GM19468 (cell line): ENCODE data around the gene WDR1.

Experiments used
- ATAC-seq: cut with Tn5 transposase; IDR thresholded peaks from one replicate; pipeline ENCODE4 v1.9.1; 2021; ENCODE audit warnings: mild to moderate bottlenecking, moderate library complexity, moderate number of reproducible peaks; ENCODE audit not compliant: unreplicated experiment; ENCODE audit errors: extremely low read depth

Gene WDR1

GRCh38 chr4:10102474-10103332 lies 13.9 kb downstream of the WDR1 start:
- no peak for ATAC-seq

GRCh38 chr4:10101671-10102473 lies 14.7 kb downstream of the WDR1 start:
- ATAC-seq, result no peak

GRCh38 chr4:10100734-10101216 lies 15.8 kb downstream of the WDR1 start:
- ATAC-seq, result no peak

- ATAC-seq, result no peak
Measured at GRCh38 chr4:10099499-10100325, 16.9 kb downstream of the WDR1 start.

- ATAC-seq, result no peak
Measured at GRCh38 chr4:10098780-10099160, 17.8 kb downstream of the WDR1 start.

- ATAC-seq, result no peak
Measured at GRCh38 chr4:10097906-10098779, 18.5 kb downstream of the WDR1 start.

GRCh38 chr4:10096978-10097335 lies 19.6 kb downstream of the WDR1 start:
- no peak for ATAC-seq

GRCh38 chr4:10096201-10096977 lies 20.2 kb downstream of the WDR1 start:
- ATAC-seq, result peak; percentile 64

GRCh38 chr4:10095296-10095991 lies 21.2 kb downstream of the WDR1 start:
- no peak for ATAC-seq

GRCh38 chr4:10094841-10095240 lies 21.8 kb downstream of the WDR1 start:
- ATAC-seq, result no peak

- ATAC-seq, result no peak
Measured at GRCh38 chr4:10093801-10094552, 22.6 kb downstream of the WDR1 start.

GRCh38 chr4:10093271-10093621 lies 23.4 kb downstream of the WDR1 start:
- no peak for ATAC-seq

GRCh38 chr4:10092481-10093270 lies 23.9 kb downstream of the WDR1 start:
- no peak for ATAC-seq

GRCh38 chr4:10091531-10092181 lies 24.9 kb downstream of the WDR1 start:
- ATAC-seq, result no peak

- ATAC-seq, result no peak
Measured at GRCh38 chr4:10090467-10091250, 25.9 kb downstream of the WDR1 start.

- no peak for ATAC-seq
Measured at GRCh38 chr4:10089346-10089745, 27.3 kb downstream of the WDR1 start.
